Thyroid gland (tissue), 4 donors: ENCODE results near the gene CRYAA.
"Not testable (repeated sequence)": the region's sequence is repeated elsewhere in the genome, so short reads cannot be mapped to it uniquely, and the experiment has no call there.

Experiments used
- POLR2A ChIP-seq, 2 donors: fragments of 450-650 bp; IDR thresholded peaks; one replicate each; pipeline ENCODE4 v1.6.1; 2017; ENCODE audit warnings: antibody characterized with exemption in 2 of 2, mild to moderate bottlenecking in 2 of 2, moderate library complexity in 1 of 2
- TF ChIP-seq, protein P1 (sequence below), 6 experiments: fragments of 200-600 bp in 3 of 6; fragments of 450-650 bp in 3 of 6; sonication (generic) in 3 of 6; IDR thresholded peaks; one replicate each; pipeline ENCODE4 v1.5.1; 2016 to 2019; ENCODE audit warnings: antibody characterized with exemption in 6 of 6, mild to moderate bottlenecking in 2 of 6, inconsistent platforms in 1 of 6, moderate library complexity in 1 of 6

DNA sequence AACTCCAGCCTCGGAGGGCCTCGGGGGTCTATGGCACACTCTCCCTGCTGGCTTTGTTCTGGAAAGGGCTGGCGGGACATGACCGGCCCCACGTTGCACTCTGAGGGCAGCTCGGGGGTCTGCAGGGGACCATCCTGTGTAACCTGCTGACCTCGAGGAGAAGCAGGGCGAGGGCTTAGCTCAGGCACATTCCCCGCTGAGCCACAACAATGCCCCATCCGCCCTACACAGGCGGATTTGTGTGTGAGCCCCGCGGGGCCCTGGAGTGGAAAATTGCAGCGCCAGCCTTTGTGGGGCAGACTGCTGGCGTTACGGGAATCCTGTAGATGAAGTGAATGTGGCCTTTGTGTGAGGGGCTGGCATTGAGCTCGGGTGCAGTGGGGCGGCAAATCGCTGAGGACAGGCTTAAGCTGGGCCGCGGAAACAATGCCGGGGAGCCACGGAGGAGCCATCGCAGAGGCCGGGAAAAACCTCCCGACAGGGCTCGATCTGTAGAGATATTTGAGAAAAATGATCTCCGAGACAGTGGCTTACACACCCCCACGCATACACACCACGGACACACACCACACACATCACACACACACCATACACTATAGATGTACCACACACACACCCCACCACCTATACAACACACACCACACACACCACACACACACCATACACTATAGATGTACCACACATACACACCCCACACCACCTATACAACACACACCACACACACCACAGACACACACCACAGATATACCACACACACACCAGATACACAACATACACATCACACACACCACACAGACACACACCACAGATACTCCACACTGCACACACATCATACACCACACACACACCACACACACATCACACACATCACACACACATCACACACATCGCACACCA is 9.3 kb upstream of the CRYAA start:
- TF ChIP-seq, protein P1, sequence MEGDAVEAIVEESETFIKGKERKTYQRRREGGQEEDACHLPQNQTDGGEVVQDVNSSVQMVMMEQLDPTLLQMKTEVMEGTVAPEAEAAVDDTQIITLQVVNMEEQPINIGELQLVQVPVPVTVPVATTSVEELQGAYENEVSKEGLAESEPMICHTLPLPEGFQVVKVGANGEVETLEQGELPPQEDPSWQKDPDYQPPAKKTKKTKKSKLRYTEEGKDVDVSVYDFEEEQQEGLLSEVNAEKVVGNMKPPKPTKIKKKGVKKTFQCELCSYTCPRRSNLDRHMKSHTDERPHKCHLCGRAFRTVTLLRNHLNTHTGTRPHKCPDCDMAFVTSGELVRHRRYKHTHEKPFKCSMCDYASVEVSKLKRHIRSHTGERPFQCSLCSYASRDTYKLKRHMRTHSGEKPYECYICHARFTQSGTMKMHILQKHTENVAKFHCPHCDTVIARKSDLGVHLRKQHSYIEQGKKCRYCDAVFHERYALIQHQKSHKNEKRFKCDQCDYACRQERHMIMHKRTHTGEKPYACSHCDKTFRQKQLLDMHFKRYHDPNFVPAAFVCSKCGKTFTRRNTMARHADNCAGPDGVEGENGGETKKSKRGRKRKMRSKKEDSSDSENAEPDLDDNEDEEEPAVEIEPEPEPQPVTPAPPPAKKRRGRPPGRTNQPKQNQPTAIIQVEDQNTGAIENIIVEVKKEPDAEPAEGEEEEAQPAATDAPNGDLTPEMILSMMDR (IDR thresholded peaks at IDR 0.05) = not testable (repeated sequence)
- not testable (repeated sequence) for TF ChIP-seq POLR2A (IDR thresholded peaks at IDR 0.05)
